Bronchial epithelial cell (primary cell): Measurements from ENCODE around the gene RPP25. TPM values are rescaled to one million over a fixed set of nuclear protein-coding genes. Genes with fewer than 3 reads are reported as not detected.
"Not testable (repeated sequence)": the region's sequence is repeated elsewhere in the genome, so short reads cannot be mapped to it uniquely, and the experiment has no call there.

ENCODE experiments used
- DNase-seq: peaks from one replicate; pipeline ENCODE4 v3.0.0-alpha.2; 2010; ENCODE audit warnings: low read depth
- FAIRE-seq: peaks from 2 replicates; lab custom pipeline; 2011; peaks lifted over from hg19 to GRCh38; lab: Jason Lieb, UNC
- H3K27me3 ChIP-seq: 2 replicates; pipeline ENCODE4 v1.5.1; 2011; ENCODE audit warnings: low read length; ENCODE audit not compliant: control insufficient read depth, insufficient read depth
- H3K36me3 ChIP-seq: 2 replicates; pipeline ENCODE4 v1.5.1; 2011; ENCODE audit warnings: low read length; ENCODE audit not compliant: control insufficient read depth, insufficient read depth
- H3K4me3 ChIP-seq: 2 replicates; pipeline ENCODE4 v1.5.1; 2011; ENCODE audit warnings: mild to moderate bottlenecking, low read depth, low read length, control low read depth
- CTCF ChIP-seq: IDR thresholded peaks from 2 replicates; pipeline ENCODE4 v1.5.1; 2011; ENCODE audit warnings: mild to moderate bottlenecking, moderate library complexity, low read length, control low read depth, inconsistent platforms; ENCODE audit not compliant: insufficient read depth, severe bottlenecking
- total RNA-seq: library from RNA; depleted of rRNA; stranded (reverse); fragments of >200 nt; gene quantifications from 2 replicates; pipeline ENCODE4 v1.2.1, GENCODE V29; 2014

RPP25 gene
- total RNA-seq, 1 donor from 2014 or later, result 8.7 TPM

- H3K27me3 ChIP-seq, result no peaks in the 10 kb centered on the region
- no peak for DNase-seq
- H3K4me3 ChIP-seq, result no peak overlapping the region
- no peak for FAIRE-seq
- H3K36me3 ChIP-seq, result peaks cover 3% of the 10 kb centered on the region
- TF ChIP-seq CTCF, result no peak
Measured at GRCh38 chr15:74933573-74933972, 23.0 kb downstream of the RPP25 start.

- no peak overlapping the region for H3K4me3 ChIP-seq
- no peak for TF ChIP-seq CTCF
- DNase-seq, result no peak
- H3K36me3 ChIP-seq, result peaks cover 4% of the 10 kb centered on the region
- FAIRE-seq, result no peak
- H3K27me3 ChIP-seq, result no peaks in the 10 kb centered on the region
Measured at GRCh38 chr15:74928771-74929198, 27.8 kb downstream of the RPP25 start.

- FAIRE-seq (no peak), DNase-seq (no peak)
- no peaks in the 10 kb centered on the region for H3K27me3 ChIP-seq
- TF ChIP-seq CTCF, result no peak
- H3K36me3 ChIP-seq, result peaks cover 8% of the 10 kb centered on the region
- H3K4me3 ChIP-seq, result no peak overlapping the region
Measured at GRCh38 chr15:74924525-74924924, 32.0 kb downstream of the RPP25 start.

- FAIRE-seq (no peak), DNase-seq (no peak)
- TF ChIP-seq CTCF, result no peak
- H3K36me3 ChIP-seq, result peaks cover 10% of the 10 kb centered on the region
- no peak overlapping the region for H3K4me3 ChIP-seq
- no peaks in the 10 kb centered on the region for H3K27me3 ChIP-seq
Measured at GRCh38 chr15:74920456-74920855, 36.1 kb downstream of the RPP25 start.

- Histone ChIP-seq H3K4me3 (no peak overlapping the region), H3K27me3 (no peaks in the 10 kb centered on the region), H3K36me3 (peaks cover 9% of the 10 kb centered on the region)
- no peak for DNase-seq
- no peak for TF ChIP-seq CTCF
- FAIRE-seq, result no peak
Measured at GRCh38 chr15:74917676-74918075, 38.9 kb downstream of the RPP25 start.

- FAIRE-seq, H3K27me3 ChIP-seq, DNase-seq, H3K36me3 ChIP-seq, H3K4me3 ChIP-seq: not testable (repeated sequence)
Measured at GRCh38 chr15:74913799-74914198, 42.8 kb downstream of the RPP25 start.
